Trophoblast cell (in vitro differentiated cells and primary cell): Measurements from ENCODE around the gene ZBTB42.

Source experiments
- DNase-seq, 2 donors: peaks; one replicate each; pipeline ENCODE4 v3.0.0-alpha.2; 2016
- H2AFZ ChIP-seq: 2 replicates; pipeline ENCODE4 v1.6.1; 2013; ENCODE audit warnings: low read length, moderate library complexity, mild to moderate bottlenecking; ENCODE audit not compliant: insufficient read depth, poor library complexity
- H2AK5ac ChIP-seq: 2 replicates; pipeline ENCODE4 v1.6.1; 2013; ENCODE audit warnings: mild to moderate bottlenecking, low read length
- H2BK120ac ChIP-seq: 2 replicates; pipeline ENCODE4 v1.6.1; 2013; ENCODE audit warnings: low read length, mild to moderate bottlenecking, moderate library complexity; ENCODE audit not compliant: insufficient read depth, poor library complexity
- H2BK12ac ChIP-seq: 2 replicates; pipeline ENCODE4 v1.6.1; 2013; ENCODE audit warnings: mild to moderate bottlenecking, low read length, moderate library complexity
- H2BK5ac ChIP-seq: 2 replicates; pipeline ENCODE4 v1.6.1; 2013; ENCODE audit warnings: low read length, low read depth, moderate library complexity, mild to moderate bottlenecking; ENCODE audit not compliant: poor library complexity
- H3K14ac ChIP-seq: 2 replicates; pipeline ENCODE4 v1.6.1; 2013; ENCODE audit warnings: mild to moderate bottlenecking, low read length
- H3K18ac ChIP-seq: 2 replicates; pipeline ENCODE4 v1.6.1; 2013; ENCODE audit warnings: mild to moderate bottlenecking, low read length
- H3K23ac ChIP-seq: 2 replicates; pipeline ENCODE4 v1.6.1; 2013; ENCODE audit warnings: low read length
- H3K27ac ChIP-seq: 2 replicates; pipeline ENCODE4 v1.5.1; 2013; ENCODE audit warnings: low read depth, mild to moderate bottlenecking, inconsistent platforms, low read length, moderate library complexity
- H3K27me3 ChIP-seq: 2 replicates; pipeline ENCODE4 v1.6.1; 2013; ENCODE audit warnings: inconsistent platforms, mild to moderate bottlenecking, low read length, moderate library complexity; ENCODE audit not compliant: insufficient read depth
- H3K36me3 ChIP-seq, 2 experiments: 1 replicate in 1 of 2; 2 replicates in 1 of 2; pipeline ENCODE4 v1.6.1; 2013; ENCODE audit warnings: low read length in 2 of 2, mild to moderate bottlenecking in 2 of 2, moderate library complexity in 1 of 2; ENCODE audit not compliant: insufficient read depth in 2 of 2, control insufficient read depth in 1 of 2
- H3K4ac ChIP-seq: 2 replicates; pipeline ENCODE4 v1.6.1; 2013; ENCODE audit warnings: low read depth, mild to moderate bottlenecking, low read length, moderate library complexity
- H3K4me1 ChIP-seq, 2 experiments: 1 replicate in 1 of 2; 2 replicates in 1 of 2; pipeline ENCODE4 v1.6.1; 2013; ENCODE audit warnings: low read length in 2 of 2, mild to moderate bottlenecking in 2 of 2, moderate library complexity in 1 of 2; ENCODE audit not compliant: insufficient read depth in 2 of 2, control insufficient read depth in 1 of 2
- H3K4me2 ChIP-seq: 2 replicates; pipeline ENCODE4 v1.6.1; 2013; ENCODE audit warnings: inconsistent platforms, mild to moderate bottlenecking, low read length, moderate library complexity
- H3K4me3 ChIP-seq: 2 replicates; pipeline ENCODE4 v1.5.1; 2013; ENCODE audit warnings: mild to moderate bottlenecking, low read depth, low read length, inconsistent platforms
- H3K79me1 ChIP-seq: one replicate; pipeline ENCODE4 v1.6.1; 2013; ENCODE audit warnings: low read length
- H3K79me2 ChIP-seq: 2 replicates; pipeline ENCODE4 v1.6.1; 2013; ENCODE audit warnings: low read length, mild to moderate bottlenecking; ENCODE audit not compliant: control insufficient read depth, insufficient read depth, poor library complexity
- H3K9ac ChIP-seq: 2 replicates; pipeline ENCODE4 v1.6.1; 2013; ENCODE audit warnings: mild to moderate bottlenecking, low read length
- H3K9me3 ChIP-seq: 2 replicates; pipeline ENCODE4 v1.6.1; 2013; ENCODE audit warnings: low read depth, mild to moderate bottlenecking, control low read depth, inconsistent platforms, low read length; ENCODE audit not compliant: insufficient read depth
- H4K12ac ChIP-seq: 2 replicates; pipeline ENCODE4 v1.6.1; 2013; ENCODE audit warnings: low read depth, mild to moderate bottlenecking, low read length, moderate library complexity
- H4K8ac ChIP-seq: 2 replicates; pipeline ENCODE4 v1.6.1; 2013; ENCODE audit warnings: low read depth, mild to moderate bottlenecking, low read length, moderate library complexity
- H4K91ac ChIP-seq: one replicate; pipeline ENCODE4 v1.6.1; 2013; ENCODE audit warnings: low read depth, mild to moderate bottlenecking, low read length, moderate library complexity
- WGBS: extraction: QIAGEN DNeasy Blood & Tissue Kit; methylation state at CpG from one replicate; pipeline ENCODE4 v1.1.7; 2013; ENCODE audit warnings: missing lambda C conversion rate; ENCODE audit not compliant: insufficient read length, insufficient coverage; ENCODE audit errors: extremely low coverage; 5-methylcytosine and 5-hydroxymethylcytosine counted together

ZBTB42 gene

GRCh38 chr14:104820669-104821228, 19.8 kb downstream of the ZBTB42 start:
- Histone ChIP-seq H3K9ac (no peak overlapping the region), H3K23ac (no peak overlapping the region), H4K91ac (no peak overlapping the region), H3K4ac (no peak overlapping the region), H3K27me3 (peaks cover 4% of the 10 kb centered on the region), H3K18ac (no peak overlapping the region), H3K14ac (no peak overlapping the region), H2AFZ (no peak overlapping the region), H3K79me1 (peaks cover 7% of the 10 kb centered on the region), H3K4me2 (no peak overlapping the region), H3K36me3 (no peaks in the 10 kb centered on the region), H2BK5ac (no peak overlapping the region), H4K12ac (no peak overlapping the region), H3K27ac (no peak overlapping the region), H4K8ac (no peak overlapping the region), H3K79me2 (peaks cover 6% of the 10 kb centered on the region), H3K4me1 (peaks cover 4 to 8% of the 10 kb centered on the region in 2 experiments), H2BK120ac (no peak overlapping the region), H2BK12ac (no peak overlapping the region), H3K4me3 (no peak overlapping the region), H2AK5ac (no peak overlapping the region), H3K9me3 (peaks cover 5% of the 10 kb centered on the region)
- WGBS = no CpG with 5 or more reads among the region's 22 CpGs
- DNase-seq = peak in 1 of 2 donors; percentile 48

GRCh38 chr14:104821229-104821945, 20.5 kb downstream of the ZBTB42 start:
- H3K79me2 ChIP-seq = peaks cover 2% of the 10 kb centered on the region
- H3K4ac ChIP-seq = no peak overlapping the region
- H2AFZ ChIP-seq = no peak overlapping the region
- H3K27me3 ChIP-seq = peaks cover 4% of the 10 kb centered on the region
- no peak overlapping the region for H3K9ac ChIP-seq
- no peak for DNase-seq
- H3K79me1 ChIP-seq = peaks cover 2% of the 10 kb centered on the region
- H3K36me3 ChIP-seq = no peaks in the 10 kb centered on the region
- H4K8ac ChIP-seq = no peak overlapping the region
- H3K4me3 ChIP-seq = no peak overlapping the region
- H3K18ac ChIP-seq = no peak overlapping the region
- no peak overlapping the region for H3K23ac ChIP-seq
- no peak overlapping the region for H2BK120ac ChIP-seq
- peak overlapping the region; percentile 13 for H4K12ac ChIP-seq
- no peak overlapping the region for H3K27ac ChIP-seq
- no peak overlapping the region for H2BK12ac ChIP-seq
- no CpG with 5 or more reads among the region's 23 CpGs for WGBS
- no peak overlapping the region for H3K14ac ChIP-seq
- H4K91ac ChIP-seq = no peak overlapping the region
- H2AK5ac ChIP-seq = no peak overlapping the region
- no peak overlapping the region for H3K4me2 ChIP-seq
- peaks cover 3 to 10% of the 10 kb centered on the region in 2 experiments for H3K4me1 ChIP-seq
- H2BK5ac ChIP-seq = no peak overlapping the region
- H3K9me3 ChIP-seq = peaks cover 5% of the 10 kb centered on the region

- no peak overlapping the region for H3K18ac ChIP-seq
- no peak overlapping the region for H2AFZ ChIP-seq
- H3K79me2 ChIP-seq = no peaks in the 10 kb centered on the region
- DNase-seq = no peak
- no CpG with 5 or more reads among the region's 27 CpGs for WGBS
- H3K4me3 ChIP-seq = no peak overlapping the region
- no peak overlapping the region for H3K4me2 ChIP-seq
- no peak overlapping the region for H3K27ac ChIP-seq
- peaks cover 3% of the 10 kb centered on the region for H3K79me1 ChIP-seq
- H3K9me3 ChIP-seq = peaks cover 5% of the 10 kb centered on the region
- peaks cover 1 to 10% of the 10 kb centered on the region in 2 experiments for H3K4me1 ChIP-seq
- no peak overlapping the region for H2BK120ac ChIP-seq
- H2BK5ac ChIP-seq = no peak overlapping the region
- no peak overlapping the region for H4K12ac ChIP-seq
- H2AK5ac ChIP-seq = no peak overlapping the region
- no peak overlapping the region for H4K8ac ChIP-seq
- no peak overlapping the region for H3K9ac ChIP-seq
- H3K14ac ChIP-seq = no peak overlapping the region
- H4K91ac ChIP-seq = no peak overlapping the region
- H2BK12ac ChIP-seq = no peak overlapping the region
- no peak overlapping the region for H3K23ac ChIP-seq
- H3K4ac ChIP-seq = no peak overlapping the region
- H3K36me3 ChIP-seq = no peaks in the 10 kb centered on the region
- H3K27me3 ChIP-seq = peaks cover 4% of the 10 kb centered on the region
These were observed 21.2 kb downstream of the ZBTB42 start for GRCh38 chr14:104821971-104822608.

GRCh38 chr14:104822821-104823615, 22.1 kb downstream of the ZBTB42 start:
- no CpG with 5 or more reads among the region's 22 CpGs for WGBS
- no peak overlapping the region for H3K4me2 ChIP-seq

More at GRCh38 chr14:104822821-104823615, 22.1 kb downstream of the ZBTB42 start:
- no peak overlapping the region for H2BK120ac ChIP-seq
- H3K36me3 ChIP-seq = no peaks in the 10 kb centered on the region
- H3K4me3 ChIP-seq = no peak overlapping the region
- no peaks in the 10 kb centered on the region for H3K79me2 ChIP-seq
- H4K91ac ChIP-seq = no peak overlapping the region
- no peak overlapping the region for H2BK5ac ChIP-seq
- peaks cover 6% of the 10 kb centered on the region for H3K79me1 ChIP-seq
- no peak overlapping the region for H3K23ac ChIP-seq
- H2BK12ac ChIP-seq = no peak overlapping the region
- H3K4me1 ChIP-seq = peaks cover 6 to 15% of the 10 kb centered on the region in 2 experiments
- H3K9ac ChIP-seq = no peak overlapping the region
- H3K4ac ChIP-seq = no peak overlapping the region
- no peak overlapping the region for H4K12ac ChIP-seq
- H3K14ac ChIP-seq = no peak overlapping the region
- no peak for DNase-seq
- no peak overlapping the region for H4K8ac ChIP-seq
- H2AFZ ChIP-seq = no peak overlapping the region
- H3K9me3 ChIP-seq = peaks cover 5% of the 10 kb centered on the region
- H3K18ac ChIP-seq = no peak overlapping the region
- H3K27ac ChIP-seq = no peak overlapping the region
- H2AK5ac ChIP-seq = no peak overlapping the region
- H3K27me3 ChIP-seq = peaks cover 4% of the 10 kb centered on the region
